GM23338 (cell line): ENCODE data around the gene ACSL6. TPM values are rescaled to one million over a fixed set of nuclear protein-coding genes. Genes with fewer than 3 reads are reported as not detected.

ENCODE experiments used
- ATAC-seq: fragments of 200-7000 bp; cut with Tn5 transposase; 3 replicates; pipeline ENCODE4 v1.9.1; 2020
- DNase-seq: peaks from one replicate; pipeline ENCODE4 v3.0.0-alpha.2; 2015; ENCODE audit warnings: low spot score
- H2AFZ ChIP-seq: fragments of 200-600 bp; sonication (generic); 2 replicates; pipeline ENCODE4 v1.8.0; 2016; ENCODE audit warnings: antibody characterized with exemption, mild to moderate bottlenecking, moderate library complexity
- H3F3A ChIP-seq: fragments of 200-600 bp; sonication (generic); replicated peaks from 2 replicates; pipeline ENCODE4 v1.8.0; 2017; ENCODE audit warnings: antibody characterized with exemption, mixed run types, low read depth
- H3K27ac ChIP-seq: fragments of 200-600 bp; sonication (generic); 2 replicates; pipeline ENCODE4 v1.6.1; 2016; ENCODE audit warnings: low read depth
- H3K27me3 ChIP-seq: fragments of 200-600 bp; sonication (generic); 2 replicates; pipeline ENCODE4 v1.8.0; 2016; ENCODE audit warnings: mild to moderate bottlenecking, mixed run types, moderate library complexity; ENCODE audit not compliant: insufficient read depth
- H3K36me3 ChIP-seq: fragments of 200-600 bp; sonication (generic); 2 replicates; pipeline ENCODE4 v1.8.0; 2016; ENCODE audit warnings: mild to moderate bottlenecking; ENCODE audit not compliant: insufficient read depth
- H3K4me1 ChIP-seq: fragments of 200-600 bp; sonication (generic); 2 replicates; pipeline ENCODE4 v1.8.0; 2016; ENCODE audit warnings: mild to moderate bottlenecking, moderate library complexity; ENCODE audit not compliant: insufficient read depth
- H3K4me2 ChIP-seq: fragments of 200-600 bp; sonication (generic); 2 replicates; pipeline ENCODE4 v1.7.1; 2017; ENCODE audit warnings: mixed run types
- H3K4me3 ChIP-seq: fragments of 200-600 bp; sonication (generic); 2 replicates; pipeline ENCODE4 v1.6.1; 2016; ENCODE audit warnings: mixed run types
- H3K79me2 ChIP-seq: fragments of 200-600 bp; sonication (generic); replicated peaks from 2 replicates; pipeline ENCODE4 v1.8.0; 2017; ENCODE audit warnings: mild to moderate bottlenecking; ENCODE audit not compliant: insufficient read depth
- H3K9me2 ChIP-seq: fragments of 200-600 bp; sonication (generic); 2 replicates; pipeline ENCODE4 v1.8.0; 2017; ENCODE audit not compliant: insufficient read depth
- H4K20me1 ChIP-seq: fragments of 200-600 bp; sonication (generic); replicated peaks from 2 replicates; pipeline ENCODE4 v1.8.0; 2017; ENCODE audit warnings: mild to moderate bottlenecking; ENCODE audit not compliant: insufficient read depth
- H3K27ac Mint-ChIP-seq: 2 replicates; pipeline ENCODE4 v1.8.0; 2020; ENCODE audit warnings: inconsistent platforms, mild to moderate bottlenecking, moderate library complexity, mixed read lengths
- H3K27me3 Mint-ChIP-seq: 3 replicates; pipeline ENCODE4 v1.8.0; 2022; ENCODE audit warnings: low read depth, mild to moderate bottlenecking, moderate library complexity, mixed read lengths, inconsistent platforms; ENCODE audit not compliant: insufficient read depth, poor library complexity
- H3K36me3 Mint-ChIP-seq: 3 replicates; pipeline ENCODE4 v1.8.0; 2021; ENCODE audit warnings: low read depth, mild to moderate bottlenecking, inconsistent platforms, moderate library complexity, mixed read lengths
- H3K4me1 Mint-ChIP-seq: 3 replicates; pipeline ENCODE4 v1.8.0; 2020; ENCODE audit warnings: mild to moderate bottlenecking, inconsistent platforms, mixed read lengths
- H3K4me3 Mint-ChIP-seq: 3 replicates; pipeline ENCODE4 v1.8.0; 2021; ENCODE audit warnings: moderate library complexity, mild to moderate bottlenecking, inconsistent platforms, mixed read lengths
- H3K9me3 Mint-ChIP-seq: 3 replicates; pipeline ENCODE4 v1.8.0; 2020; ENCODE audit warnings: moderate library complexity, mild to moderate bottlenecking, inconsistent platforms, mixed read lengths
- CREB1 ChIP-seq: fragments of 250-450 bp; sonication (Bioruptor Pico); IDR thresholded peaks from 2 replicates; pipeline ENCODE4 v1.5.0; 2020; ENCODE audit warnings: low read depth, mild to moderate bottlenecking, moderate library complexity
- CTCF ChIP-seq, 2 experiments: fragments of 200-600 bp in 1 of 2; sonication (generic) in 1 of 2; conservative IDR thresholded peaks; 2 replicates each; pipeline versions ENCODE4 v1.5.1 to v1.6.1; 2016 to 2017; ENCODE audit warnings: antibody characterized with exemption in 2 of 2, low read depth in 2 of 2, mild to moderate bottlenecking in 2 of 2, moderate library complexity in 1 of 2
- ETS1 ChIP-seq: IDR thresholded peaks from 2 replicates; pipeline ENCODE4 v1.6.1; 2016; ENCODE audit warnings: antibody characterized with exemption
- EZH2 ChIP-seq: fragments of 200-600 bp; sonication (generic); IDR thresholded peaks from one replicate; pipeline ENCODE4 v1.8.0; 2017; ENCODE audit warnings: antibody characterized with exemption, mild to moderate bottlenecking, low read depth; ENCODE audit not compliant: unreplicated experiment
- EZH2phosphoT487 ChIP-seq: fragments of 200-600 bp; sonication (generic); IDR thresholded peaks from one replicate; pipeline ENCODE4 v1.8.1; 2018; ENCODE audit warnings: antibody characterized with exemption; ENCODE audit not compliant: unreplicated experiment
- JUNB ChIP-seq: IDR thresholded peaks from one replicate; pipeline ENCODE4 v1.6.1; 2016; ENCODE audit warnings: antibody characterized with exemption; ENCODE audit not compliant: unreplicated experiment
- NANOG ChIP-seq: IDR thresholded peaks from 2 replicates; pipeline ENCODE4 v1.6.1; 2016; ENCODE audit warnings: antibody characterized with exemption, borderline replicate concordance
- POLR2AphosphoS5 ChIP-seq: IDR thresholded peaks from 2 replicates; pipeline ENCODE4 v1.6.1; 2016; ENCODE audit warnings: antibody characterized with exemption, low read depth
- REST ChIP-seq: IDR thresholded peaks from one replicate; pipeline ENCODE4 v1.6.1; 2018; ENCODE audit warnings: antibody characterized with exemption; ENCODE audit not compliant: unreplicated experiment
- STAT1 ChIP-seq: IDR thresholded peaks from one replicate; pipeline ENCODE4 v1.6.1; 2016; ENCODE audit warnings: antibody characterized with exemption; ENCODE audit not compliant: unreplicated experiment
- ZNF114 ChIP-seq: fragments of 250-450 bp; sonication (Bioruptor Pico); IDR thresholded peaks from 2 replicates; pipeline ENCODE4 v1.5.0; 2020; ENCODE audit warnings: mild to moderate bottlenecking, moderate library complexity
- ZNF331 ChIP-seq: fragments of 250-450 bp; sonication (Bioruptor Pico); IDR thresholded peaks from 2 replicates; pipeline ENCODE4 v1.5.0; 2020; ENCODE audit warnings: low read depth, mild to moderate bottlenecking, moderate library complexity
- ZNF462 ChIP-seq: fragments of 250-450 bp; sonication (Bioruptor Pico); IDR thresholded peaks from 2 replicates; pipeline ENCODE4 v1.5.0; 2020; ENCODE audit warnings: mild to moderate bottlenecking, moderate library complexity
- polyA plus RNA-seq: library from polyadenylated mRNA; unstranded; fragments of >200 nt; fragmentation: Nextera tagmentation; extraction: Ambion mirVana; gene quantifications from 2 replicates; pipeline ENCODE4 v1.2.1, GENCODE V29; 2016
- total RNA-seq: library from RNA; depleted of rRNA; stranded (reverse); fragments of >200 nt; shearing (Covaris generic); gene quantifications from 2 replicates; pipeline ENCODE4 v1.2.3, GENCODE V29; 2014

ACSL6 gene
- total and polyA plus RNA-seq, 2 experiments from 2014 or later, result 0.76 to 3.6 TPM

- TF ChIP-seq ZNF331 (CRISPR knock-in tag) (no peak), EZH2 (no peak), STAT1 (no peak), POLR2AphosphoS5 (no peak), JUNB (no peak)
Observed at GRCh38 chr5:132053483-132053882, 42.0 kb upstream of the ACSL6 start (continued).

GRCh38 chr5:132052520-132052919, 41.1 kb upstream of the ACSL6 start:
- Histone ChIP-seq H2AFZ (no peak overlapping the region), H3K27ac (no peak overlapping the region), H3F3A (no peaks in the 10 kb centered on the region), H3K4me3 (no peak overlapping the region), H3K9me2 (no peaks in the 10 kb centered on the region), H3K36me3 (no peaks in the 10 kb centered on the region; the same call in 1 of the 2 replicates), H4K20me1 (no peaks in the 10 kb centered on the region), H3K27me3 (no peaks in the 10 kb centered on the region), H3K4me1 (no peaks in the 10 kb centered on the region), H3K79me2 (no peaks in the 10 kb centered on the region), H3K4me2 (no peak overlapping the region)
- Mint-ChIP-seq H3K9me3 (no peaks in the 10 kb centered on the region), H3K27ac (no peak overlapping the region), H3K4me3 (no peak overlapping the region), H3K36me3 (no peaks in the 10 kb centered on the region), H3K4me1 (no peaks in the 10 kb centered on the region), H3K27me3 (no peaks in the 10 kb centered on the region)
- TF ChIP-seq EZH2, result no peak
- TF ChIP-seq ZNF462 (CRISPR knock-in tag), result no peak
- no peak for TF ChIP-seq STAT1
- no peak for TF ChIP-seq NANOG
- no peak for TF ChIP-seq ZNF114
- TF ChIP-seq ZNF331 (CRISPR knock-in tag), result no peak
- TF ChIP-seq POLR2AphosphoS5, result no peak
- TF ChIP-seq REST, result no peak
- TF ChIP-seq JUNB, result no peak
- TF ChIP-seq ETS1, result no peak
- TF ChIP-seq CTCF (conservative IDR thresholded peaks at IDR 0.05; ENCODE audit: low read depth in 2 of 2), result no peak
- no peak for TF ChIP-seq EZH2phosphoT487
- TF ChIP-seq CREB1 (CRISPR knock-in tag), result no peak
- ATAC-seq, result no peak
- DNase-seq, result no peak
